ENCODE measurements around the gene CRTC1. TPM values are rescaled to one million over a fixed set of nuclear protein-coding genes. Genes with fewer than 3 reads are reported as not detected.
A peak's percentile ranks its signal among the peaks of the same experiment; 100 is the strongest.

The CRTC1 gene
- total and polyA plus RNA-seq, 4 donors, result 1.5 to 3.5 (median 1.9) TPM

- Histone ChIP-seq H3K27ac (ENCODE audit: low read depth in 1 of 2, low read length in 2 of 2) (peak overlapping the region; percentile 74 to 78), H3K4me1 (ENCODE audit: control insufficient read depth in 4 of 4, insufficient read depth in 4 of 4, low read length in 3 of 4) (peaks cover 0 to 14% (median 2%) of the 10 kb centered on the region in 4 donors), H3K36me3 (ENCODE audit: control insufficient read depth in 4 of 4, insufficient read depth in 3 of 4, low read depth in 1 of 4, low read length in 3 of 4) (no peaks in the 10 kb centered on the region), H3K9ac (ENCODE audit: low read depth in 1 of 2, low read length in 2 of 2) (no peak overlapping the region), H3K27me3 (ENCODE audit: control insufficient read depth in 4 of 4, insufficient read depth in 4 of 4, low read length in 3 of 4) (no peaks in the 10 kb centered on the region), H3K4me3 (ENCODE audit: low read depth in 1 of 3, low read length in 3 of 3) (no peak overlapping the region), H3K9me3 (ENCODE audit: control insufficient read depth in 4 of 4, low read length in 3 of 4) (no peaks in the 10 kb centered on the region)
- 65% methylated on average over 34 of the region's 34 CpGs for WGBS
- no peak for DNase-seq (ENCODE audit: low spot score)
- TF ChIP-seq HNF4A (conservative IDR thresholded peaks at IDR 0.05), result no peak
- peak in 1 of 2 donors; percentile 22 for TF ChIP-seq RAD21 (IDR thresholded peaks at IDR 0.05)
- TF ChIP-seq MAX (IDR thresholded peaks at IDR 0.05), result no peak
- TF ChIP-seq EGR1 (IDR thresholded peaks at IDR 0.05; ENCODE audit: low read depth in 2 of 2), result no peak
- TF ChIP-seq JUND (IDR thresholded peaks at IDR 0.05), result peak in 1 of 2 donors; percentile 34
- no peak for TF ChIP-seq FOXA2 (IDR thresholded peaks at IDR 0.05)
- TF ChIP-seq ZBTB33 (IDR thresholded peaks at IDR 0.05), result no peak
- no peak for TF ChIP-seq REST (IDR thresholded peaks at IDR 0.05)
- no peak for TF ChIP-seq CTCF (IDR thresholded peaks at IDR 0.05; ENCODE audit: low read depth, low read length, missing input control)
- no peak for TF ChIP-seq HNF4G (IDR thresholded peaks at IDR 0.05)
- TF ChIP-seq YY1 (IDR thresholded peaks at IDR 0.05), result no peak
- peak; percentile 94 for TF ChIP-seq NR2F2 (IDR thresholded peaks at IDR 0.05)
- no peak for TF ChIP-seq FOXA1 (IDR thresholded peaks at IDR 0.05)
- peak; percentile 38 for TF ChIP-seq SP1 (IDR thresholded peaks at IDR 0.05)
- no peak for TF ChIP-seq GABPA (IDR thresholded peaks at IDR 0.05 in 1 of 2, conservative IDR thresholded peaks at IDR 0.05 in 1 of 2)
- no peak for TF ChIP-seq ATF3 (IDR thresholded peaks at IDR 0.05)
- TF ChIP-seq RXRA (IDR thresholded peaks at IDR 0.05), result peak; percentile 49 to 62
- TF ChIP-seq TAF1 (conservative IDR thresholded peaks at IDR 0.05), result no peak
Measured at GRCh38 chr19:18650468-18651041, 32.9 kb upstream of the CRTC1 start.

All from liver (tissue), 9 donors.